DND-41 (cell line): ENCODE results near the gene HOXC6.

Experiments used
- ATAC-seq: fragments of 200-7000 bp; cut with Tn5 transposase; 3 replicates; pipeline ENCODE4 v1.9.1; 2021; ENCODE audit warnings: low read depth; ENCODE audit not compliant: insufficient read depth
- DNase-seq: peaks from one replicate; pipeline ENCODE4 v3.0.0-alpha.2; 2020
- H2AFZ ChIP-seq: 2 replicates; pipeline ENCODE4 v1.6.0; 2012; ENCODE audit warnings: low read depth, low read length
- H3K27ac ChIP-seq: 2 replicates; pipeline ENCODE4 v1.5.1; 2012; ENCODE audit warnings: low read length, inconsistent platforms
- H3K27me3 ChIP-seq: fragments of 200-600 bp; sonication (generic); 2 replicates; pipeline ENCODE4 v1.6.0; 2012; ENCODE audit warnings: low read length, mild to moderate bottlenecking, inconsistent platforms; ENCODE audit not compliant: insufficient read depth, poor library complexity
- H3K36me3 ChIP-seq: 2 replicates; pipeline ENCODE4 v1.5.1; 2012; ENCODE audit warnings: low read length, inconsistent platforms; ENCODE audit not compliant: insufficient read depth
- H3K4me1 ChIP-seq: 2 replicates; pipeline ENCODE4 v1.5.1; 2012; ENCODE audit warnings: mild to moderate bottlenecking, low read length; ENCODE audit not compliant: insufficient read depth
- H3K4me2 ChIP-seq: 2 replicates; pipeline ENCODE4 v1.6.0; 2012; ENCODE audit warnings: mild to moderate bottlenecking, moderate library complexity, low read length, inconsistent platforms; ENCODE audit not compliant: insufficient read depth
- H3K4me3 ChIP-seq, 2 experiments: fragments of 200-600 bp in 1 of 2; shearing (Covaris generic) in 1 of 2; 2 replicates each; pipeline ENCODE4 v1.5.1; 2012 to 2016; ENCODE audit warnings: inconsistent platforms in 2 of 2, low read length in 2 of 2, mild to moderate bottlenecking in 2 of 2, low read depth in 1 of 2, moderate library complexity in 1 of 2
- H3K79me2 ChIP-seq: 2 replicates; pipeline ENCODE4 v1.6.0; 2012; ENCODE audit warnings: low read length, inconsistent platforms; ENCODE audit not compliant: insufficient read depth
- H3K9ac ChIP-seq: 2 replicates; pipeline ENCODE4 v1.6.0; 2012; ENCODE audit warnings: low read depth, mild to moderate bottlenecking, inconsistent platforms, low read length, moderate library complexity
- H3K9me3 ChIP-seq: 2 replicates; pipeline ENCODE4 v1.5.1; 2012; ENCODE audit warnings: low read length, moderate library complexity, mild to moderate bottlenecking, inconsistent platforms; ENCODE audit not compliant: insufficient read depth, severe bottlenecking
- H4K20me1 ChIP-seq: 2 replicates; pipeline ENCODE4 v1.6.0; 2012; ENCODE audit warnings: low read length; ENCODE audit not compliant: insufficient read depth
- EZH2 ChIP-seq: IDR thresholded peaks from 3 replicates; pipeline ENCODE4 v1.6.1; 2012; ENCODE audit warnings: borderline replicate concordance, low read depth, mild to moderate bottlenecking, moderate library complexity, low read length, inconsistent platforms; ENCODE audit not compliant: severe bottlenecking
- TF ChIP-seq, protein P1 (sequence below): IDR thresholded peaks from 2 replicates; pipeline ENCODE4 v1.5.1; 2012; ENCODE audit warnings: borderline replicate concordance, low read length, moderate library complexity, mild to moderate bottlenecking; ENCODE audit not compliant: poor library complexity, severe bottlenecking; ENCODE audit errors: extremely low read depth

The HOXC6 gene

DNA sequence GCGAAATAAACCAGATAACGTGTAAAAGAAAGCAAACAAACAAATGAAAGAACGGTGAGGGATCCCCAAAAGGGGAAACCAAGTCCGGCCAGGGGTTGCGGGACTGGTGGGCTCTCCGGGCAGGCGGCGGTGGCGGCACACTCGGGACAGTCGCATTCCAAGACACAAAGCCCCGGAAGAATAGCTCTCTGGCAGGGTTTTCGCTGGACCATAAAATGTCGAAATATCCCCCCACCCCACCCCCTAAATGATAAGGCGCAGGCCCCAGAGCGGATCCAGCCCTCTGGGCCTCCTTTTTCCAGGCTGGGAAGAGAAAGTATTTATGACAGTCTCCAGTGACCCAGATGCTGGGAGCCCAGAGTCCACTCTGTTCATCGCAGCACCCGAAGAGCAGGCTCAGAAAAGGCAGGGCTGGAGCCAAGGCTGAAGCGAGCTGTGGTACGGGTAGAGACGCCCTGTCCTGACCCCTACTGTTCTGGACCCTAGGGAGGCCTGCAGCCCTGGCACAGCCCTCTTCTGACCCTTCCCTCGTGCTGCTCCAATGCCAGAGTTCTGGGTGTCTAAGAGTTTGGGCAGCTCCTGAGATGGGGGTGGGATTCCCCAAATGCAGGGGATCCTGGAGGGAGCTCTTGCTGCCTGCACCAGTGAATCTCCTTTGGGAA, 21.6 kb upstream of the HOXC6 start:
- Histone ChIP-seq H3K4me2 (no peak overlapping the region), H3K36me3 (no peaks in the 10 kb centered on the region), H3K4me3 (no peak overlapping the region), H3K9me3 (no peaks in the 10 kb centered on the region), H2AFZ (no peak overlapping the region), H4K20me1 (no peaks in the 10 kb centered on the region), H3K4me1 (peaks cover 8% of the 10 kb centered on the region), H3K79me2 (no peaks in the 10 kb centered on the region), H3K27me3 (peaks cover 85% of the 10 kb centered on the region), H3K9ac (no peak overlapping the region), H3K27ac (no peak overlapping the region)
- DNase-seq (no peak), ATAC-seq (no peak)
- no peak for TF ChIP-seq EZH2
- TF ChIP-seq, protein P1, sequence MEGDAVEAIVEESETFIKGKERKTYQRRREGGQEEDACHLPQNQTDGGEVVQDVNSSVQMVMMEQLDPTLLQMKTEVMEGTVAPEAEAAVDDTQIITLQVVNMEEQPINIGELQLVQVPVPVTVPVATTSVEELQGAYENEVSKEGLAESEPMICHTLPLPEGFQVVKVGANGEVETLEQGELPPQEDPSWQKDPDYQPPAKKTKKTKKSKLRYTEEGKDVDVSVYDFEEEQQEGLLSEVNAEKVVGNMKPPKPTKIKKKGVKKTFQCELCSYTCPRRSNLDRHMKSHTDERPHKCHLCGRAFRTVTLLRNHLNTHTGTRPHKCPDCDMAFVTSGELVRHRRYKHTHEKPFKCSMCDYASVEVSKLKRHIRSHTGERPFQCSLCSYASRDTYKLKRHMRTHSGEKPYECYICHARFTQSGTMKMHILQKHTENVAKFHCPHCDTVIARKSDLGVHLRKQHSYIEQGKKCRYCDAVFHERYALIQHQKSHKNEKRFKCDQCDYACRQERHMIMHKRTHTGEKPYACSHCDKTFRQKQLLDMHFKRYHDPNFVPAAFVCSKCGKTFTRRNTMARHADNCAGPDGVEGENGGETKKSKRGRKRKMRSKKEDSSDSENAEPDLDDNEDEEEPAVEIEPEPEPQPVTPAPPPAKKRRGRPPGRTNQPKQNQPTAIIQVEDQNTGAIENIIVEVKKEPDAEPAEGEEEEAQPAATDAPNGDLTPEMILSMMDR, result no peak

DNA sequence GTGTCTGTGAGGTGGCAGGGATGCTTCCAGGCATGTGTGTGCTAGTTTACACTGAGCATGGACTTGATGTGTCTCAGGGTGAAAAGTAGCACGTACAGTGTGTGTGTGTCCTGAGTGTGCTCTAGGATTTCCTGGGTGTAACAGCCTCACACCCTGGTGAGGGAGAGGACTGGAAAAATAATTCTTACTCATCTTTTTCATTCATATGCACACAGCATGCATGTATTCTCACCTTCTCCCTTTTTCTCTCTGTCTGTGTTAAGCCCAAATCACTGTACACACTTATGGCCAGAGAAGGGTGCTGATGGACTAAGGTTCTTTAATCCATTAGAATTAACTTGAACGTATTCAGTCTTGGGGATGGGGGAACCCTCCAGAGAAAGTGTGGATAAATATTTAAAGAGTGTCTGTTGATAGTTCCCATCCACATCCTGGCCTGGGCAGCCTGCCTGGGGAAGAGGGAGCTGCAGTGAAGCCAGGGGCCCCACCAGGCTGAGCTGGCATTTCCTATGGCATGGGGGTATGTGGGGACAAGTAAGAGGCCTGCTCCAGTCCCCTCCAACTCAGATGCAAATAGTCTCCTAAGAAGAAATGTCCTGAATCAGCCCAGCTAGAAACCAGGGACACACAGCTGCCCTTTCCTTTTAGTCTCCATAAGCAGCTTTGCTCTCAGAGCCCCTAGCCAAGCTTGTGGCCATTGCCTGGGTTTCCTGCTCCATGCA, 20.5 kb upstream of the HOXC6 start:
- no peak for ATAC-seq
- H3K27me3 ChIP-seq, result peaks cover 82% of the 10 kb centered on the region
- no peaks in the 10 kb centered on the region for H3K9me3 ChIP-seq
- no peak overlapping the region for H2AFZ ChIP-seq
- H4K20me1 ChIP-seq, result no peaks in the 10 kb centered on the region
- no peak for DNase-seq
- H3K27ac ChIP-seq, result no peak overlapping the region
- H3K4me2 ChIP-seq, result no peak overlapping the region
- no peak overlapping the region for H3K4me3 ChIP-seq
- H3K9ac ChIP-seq, result no peak overlapping the region
- no peak for TF ChIP-seq EZH2
- TF ChIP-seq, protein P1, result no peak
- H3K36me3 ChIP-seq, result no peaks in the 10 kb centered on the region
- H3K4me1 ChIP-seq, result peaks cover 8% of the 10 kb centered on the region
- H3K79me2 ChIP-seq, result no peaks in the 10 kb centered on the region

DNA sequence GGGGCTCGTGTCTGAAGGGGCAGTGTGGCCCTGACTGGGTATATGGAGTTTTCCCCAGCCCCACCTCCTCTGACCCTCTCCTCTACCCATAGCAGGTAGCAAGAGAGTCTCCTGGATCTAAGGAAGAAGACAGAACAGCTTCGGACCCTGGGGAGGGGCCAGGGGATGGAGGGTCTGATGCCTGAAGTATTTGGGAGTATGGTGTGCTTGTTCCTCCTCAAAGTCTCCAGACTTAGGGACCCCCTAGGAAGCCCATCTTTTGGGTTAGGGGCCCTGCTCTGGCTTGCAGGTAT, 20.0 kb upstream of the HOXC6 start:
- TF ChIP-seq, protein P1, result no peak
- no peak for TF ChIP-seq EZH2
- Histone ChIP-seq H3K36me3 (no peaks in the 10 kb centered on the region), H3K9me3 (no peaks in the 10 kb centered on the region), H3K79me2 (no peaks in the 10 kb centered on the region), H4K20me1 (no peaks in the 10 kb centered on the region), H3K4me3 (no peak overlapping the region), H2AFZ (no peak overlapping the region), H3K4me2 (no peak overlapping the region), H3K4me1 (peaks cover 8% of the 10 kb centered on the region), H3K27me3 (peaks cover 82% of the 10 kb centered on the region), H3K9ac (no peak overlapping the region), H3K27ac (no peak overlapping the region)
- ATAC-seq (no peak), DNase-seq (no peak)
